ENCODE results near the gene LSM11.
A peak's percentile ranks its signal among the peaks of the same experiment; 100 is the strongest.
"Not testable (repeated sequence)": the region's sequence is repeated elsewhere in the genome, so short reads cannot be mapped to it uniquely, and the experiment has no call there.

LSM11 gene

GRCh38 chr5:157743163-157744050 is at the start of gene LSM11:
LSM11 (plus strand) TSS chr5:157743712; CDS start chr5:157743751, 39 bp downstream.
- peak; percentile 84 to 89 (median 86) for DNase-seq (ENCODE audit: low read depth in 3 of 3)

GRCh38 chr5:157693816-157694215 is 49.7 kb upstream of the LSM11 start:
- DNase-seq (ENCODE audit: low read depth in 3 of 3): not testable (repeated sequence)

- not testable (repeated sequence) for DNase-seq (ENCODE audit: low read depth in 3 of 3)
Measured at GRCh38 chr5:157696154-157696553, 47.4 kb upstream of the LSM11 start.

- DNase-seq (ENCODE audit: low read depth in 3 of 3): not testable (repeated sequence)
Measured at GRCh38 chr5:157698674-157699073, 44.8 kb upstream of the LSM11 start.

GRCh38 chr5:157703736-157704135 is 39.8 kb upstream of the LSM11 start:
- DNase-seq (ENCODE audit: low read depth in 3 of 3): no peak

GRCh38 chr5:157708866-157709265 is 34.6 kb upstream of the LSM11 start:
- no peak for DNase-seq (ENCODE audit: low read depth in 3 of 3)

- no peak for DNase-seq (ENCODE audit: low read depth in 3 of 3)
Measured at GRCh38 chr5:157709346-157709745, 34.2 kb upstream of the LSM11 start.

GRCh38 chr5:157710431-157710830 is 33.1 kb upstream of the LSM11 start:
- DNase-seq (ENCODE audit: low read depth in 3 of 3): no peak

- no peak for DNase-seq (ENCODE audit: low read depth in 3 of 3)
Measured at GRCh38 chr5:157710882-157711281, 32.6 kb upstream of the LSM11 start.

- no peak for DNase-seq (ENCODE audit: low read depth in 3 of 3)
Measured at GRCh38 chr5:157713830-157714595, 29.5 kb upstream of the LSM11 start.

- DNase-seq (ENCODE audit: low read depth in 3 of 3): no peak
Measured at GRCh38 chr5:157714596-157714864, 29.0 kb upstream of the LSM11 start.

GRCh38 chr5:157718519-157718918 is 25.0 kb upstream of the LSM11 start:
- no peak for DNase-seq (ENCODE audit: low read depth in 3 of 3)

GRCh38 chr5:157719245-157719644 is 24.3 kb upstream of the LSM11 start:
- no peak for DNase-seq (ENCODE audit: low read depth in 3 of 3)

GRCh38 chr5:157721159-157721558 is 22.4 kb upstream of the LSM11 start:
- DNase-seq (ENCODE audit: low read depth in 3 of 3): no peak

GRCh38 chr5:157722895-157723294 is 20.6 kb upstream of the LSM11 start:
- DNase-seq (ENCODE audit: low read depth in 3 of 3): not testable (repeated sequence)

GRCh38 chr5:157726607-157727006 is 16.9 kb upstream of the LSM11 start:
- DNase-seq (ENCODE audit: low read depth in 3 of 3): not testable (repeated sequence)

GRCh38 chr5:157727858-157728257 is 15.7 kb upstream of the LSM11 start:
- DNase-seq (ENCODE audit: low read depth in 3 of 3): not testable (repeated sequence)

GRCh38 chr5:157729858-157730257 is 13.7 kb upstream of the LSM11 start:
- no peak for DNase-seq (ENCODE audit: low read depth in 3 of 3)

- DNase-seq (ENCODE audit: low read depth in 3 of 3): no peak
Measured at GRCh38 chr5:157730900-157731271, 12.6 kb upstream of the LSM11 start.

GRCh38 chr5:157731272-157732129 is 12.0 kb upstream of the LSM11 start, which contains the start of gene THG1L:
THG1L (plus strand) TSS chr5:157731420; CDS start chr5:157731441, 21 bp downstream.
- peak; percentile 96 to 99 (median 99) for DNase-seq (ENCODE audit: low read depth in 3 of 3)

- DNase-seq (ENCODE audit: low read depth in 3 of 3): no peak
Measured at GRCh38 chr5:157732130-157732514, 11.4 kb upstream of the LSM11 start.
